DND-41 (cell line): ENCODE measurements around the gene SMARCC1.

Experiments used
- CTCF ChIP-seq: IDR thresholded peaks from 2 replicates; pipeline ENCODE4 v1.5.1; 2012; ENCODE audit warnings: borderline replicate concordance, low read length, moderate library complexity, mild to moderate bottlenecking; ENCODE audit not compliant: poor library complexity, severe bottlenecking; ENCODE audit errors: extremely low read depth
- EZH2 ChIP-seq: IDR thresholded peaks from 3 replicates; pipeline ENCODE4 v1.6.1; 2012; ENCODE audit warnings: borderline replicate concordance, low read depth, mild to moderate bottlenecking, moderate library complexity, low read length, inconsistent platforms; ENCODE audit not compliant: severe bottlenecking

GRCh38 chr3:47766186-47766585, 15.5 kb downstream of the SMARCC1 start:
- no peak for TF ChIP-seq CTCF
- no peak for TF ChIP-seq EZH2
